H1 (cell line): Measurements from ENCODE around the gene TSPAN5. TPM values are rescaled to one million over a fixed set of nuclear protein-coding genes. Genes with fewer than 3 reads are reported as not detected.
A peak's percentile ranks its signal among the peaks of the same experiment; 100 is the strongest.

Experiments
- CTCF ChIA-PET: fragments of 300-600 bp; sonication (Branson Sonifier 250); formaldehyde crosslinking; loops from one replicate; lab custom pipeline; 2021; ENCODE audit not compliant: partially characterized antibody; lab: Charles Lee
- POLR2A ChIA-PET: fragments of 300-600 bp; sonication (Branson Sonifier 250); formaldehyde crosslinking; loops from one replicate; lab custom pipeline; 2021; ENCODE audit warnings: inconsistent platforms; ENCODE audit not compliant: partially characterized antibody; lab: Charles Lee
- DNase-seq, 2 experiments: peaks; one replicate each; pipeline versions ENCODE4 v3.0.0 to v3.0.0-alpha.2; 2010 to 2022; ENCODE audit warnings: low spot score in 2 of 2, low read depth in 1 of 2, mixed read lengths in 1 of 2
- FAIRE-seq: peaks from 2 replicates; lab custom pipeline; 2011; peaks lifted over from hg19 to GRCh38; lab: Jason Lieb, UNC
- H2AFZ ChIP-seq: 2 replicates; pipeline ENCODE4 v1.8.1; 2012; ENCODE audit warnings: low read length, inconsistent platforms
- H2AK5ac ChIP-seq: 2 replicates; pipeline ENCODE4 v1.6.1; 2013; ENCODE audit warnings: low read depth, low read length
- H2BK120ac ChIP-seq: replicated peaks from 2 replicates; pipeline ENCODE3; 2013; ENCODE audit warnings: low read depth, low read length, inconsistent platforms
- H2BK12ac ChIP-seq: 2 replicates; pipeline ENCODE4 v1.6.1; 2013; ENCODE audit warnings: low read depth, low read length
- H2BK15ac ChIP-seq: 2 replicates; pipeline ENCODE4 v1.6.1; 2013; ENCODE audit warnings: low read length
- H2BK20ac ChIP-seq: 2 replicates; pipeline ENCODE4 v1.6.1; 2013; ENCODE audit warnings: low read length
- H2BK5ac ChIP-seq: 2 replicates; pipeline ENCODE4 v1.6.1; 2013; ENCODE audit warnings: low read depth, low read length
- H3K14ac ChIP-seq: 2 replicates; pipeline ENCODE4 v1.6.1; 2013; ENCODE audit warnings: inconsistent platforms; ENCODE audit not compliant: insufficient read length
- H3K18ac ChIP-seq: 2 replicates; pipeline ENCODE4 v1.6.1; 2013; ENCODE audit warnings: low read length; ENCODE audit errors: extremely low read depth
- H3K23ac ChIP-seq: 2 replicates; pipeline ENCODE4 v1.6.1; 2013; ENCODE audit warnings: inconsistent platforms; ENCODE audit not compliant: insufficient read length
- H3K23me2 ChIP-seq: 2 replicates; pipeline ENCODE4 v1.6.1; 2013; ENCODE audit warnings: low read depth, low read length
- H3K27ac ChIP-seq: 2 replicates; pipeline ENCODE4 v1.6.1; 2011; ENCODE audit warnings: low read depth, low read length, inconsistent platforms
- H3K27me3 ChIP-seq, 4 experiments: replicated peaks in 1 of 4; 1 replicate in 1 of 4; 2 replicates in 3 of 4; pipeline versions ENCODE4 v1.6.1 to v1.8.1; 2011 to 2013; ENCODE audit warnings: low read length in 3 of 4, mild to moderate bottlenecking in 3 of 4, inconsistent platforms in 2 of 4, mixed read lengths in 2 of 4, moderate library complexity in 1 of 4; ENCODE audit not compliant: control insufficient read depth in 3 of 4, insufficient read depth in 3 of 4; ENCODE audit errors: extremely low read depth in 1 of 4
- H3K36me3 ChIP-seq, 4 experiments: 2 replicates each; pipeline versions ENCODE4 v1.6.1 to v1.8.1; 2011 to 2013; ENCODE audit warnings: mild to moderate bottlenecking in 4 of 4, low read length in 3 of 4, moderate library complexity in 2 of 4, control low read depth in 1 of 4, inconsistent platforms in 1 of 4; ENCODE audit not compliant: insufficient read depth in 4 of 4, control insufficient read depth in 2 of 4
- H3K4ac ChIP-seq: replicated peaks from 2 replicates; pipeline ENCODE3; 2013; ENCODE audit warnings: low read length, low read depth, mixed read lengths, inconsistent platforms; ENCODE audit not compliant: insufficient read length
- H3K4me1 ChIP-seq, 4 experiments: replicated peaks in 1 of 4; 1 replicate in 1 of 4; 2 replicates in 3 of 4; pipeline versions ENCODE4 v1.6.1 to v1.8.1; 2011 to 2013; ENCODE audit warnings: low read length in 3 of 4, inconsistent platforms in 2 of 4, mixed read lengths in 1 of 4; ENCODE audit not compliant: insufficient read depth in 4 of 4, control insufficient read depth in 3 of 4
- H3K4me2 ChIP-seq, 2 experiments: 2 replicates each; pipeline versions ENCODE4 v1.6.1 to v1.8.1; 2011 to 2013; ENCODE audit warnings: low read depth in 2 of 2, low read length in 2 of 2, control low read depth in 1 of 2, inconsistent platforms in 1 of 2, mild to moderate bottlenecking in 1 of 2; ENCODE audit not compliant: insufficient read depth in 1 of 2
- H3K4me3 ChIP-seq, 4 experiments: fragments of 200-600, 300-600 bp in 1 of 4; sonication (generic), shearing (Covaris generic), sonication (Bioruptor Twin) in 1 of 4; 2 replicates each; pipeline versions ENCODE4 v1.5.1 to v1.8.1; 2011 to 2016; ENCODE audit warnings: low read length in 4 of 4, low read depth in 3 of 4, control low read depth in 2 of 4, inconsistent platforms in 2 of 4, mild to moderate bottlenecking in 2 of 4, mixed read lengths in 1 of 4, moderate library complexity in 1 of 4; ENCODE audit not compliant: insufficient read depth in 2 of 4; ENCODE audit errors: extremely low read depth in 1 of 4
- H3K56ac ChIP-seq: replicated peaks from 2 replicates; pipeline ENCODE3; 2013; ENCODE audit warnings: low read depth, mild to moderate bottlenecking, mixed read lengths, low read length, inconsistent platforms; ENCODE audit not compliant: insufficient read length
- H3K79me1 ChIP-seq: 2 replicates; pipeline ENCODE4 v1.6.1; 2013; ENCODE audit warnings: low read depth, low read length, control low read depth
- H3K79me2 ChIP-seq, 2 experiments: 2 replicates each; pipeline versions ENCODE4 v1.6.1 to v1.8.1; 2012 to 2013; ENCODE audit warnings: low read length in 2 of 2, mild to moderate bottlenecking in 2 of 2, inconsistent platforms in 1 of 2; ENCODE audit not compliant: insufficient read depth in 2 of 2, control insufficient read depth in 1 of 2
- H3K9ac ChIP-seq, 4 experiments: replicated peaks in 1 of 4; 1 replicate in 1 of 4; 2 replicates in 3 of 4; pipeline versions ENCODE4 v1.6.1 to v1.8.1; 2011 to 2013; ENCODE audit warnings: low read depth in 3 of 4, low read length in 3 of 4, control low read depth in 2 of 4, mild to moderate bottlenecking in 2 of 4, moderate library complexity in 2 of 4, inconsistent platforms in 1 of 4; ENCODE audit errors: extremely low read depth in 1 of 4
- H3K9me3 ChIP-seq, 2 experiments: 2 replicates each; pipeline versions ENCODE4 v1.6.1 to v1.8.1; 2012 to 2013; ENCODE audit warnings: mild to moderate bottlenecking in 2 of 2, moderate library complexity in 2 of 2, control low read depth in 1 of 2, inconsistent platforms in 1 of 2, low read depth in 1 of 2, low read length in 1 of 2, mixed read lengths in 1 of 2; ENCODE audit not compliant: insufficient read depth in 2 of 2
- H4K20me1 ChIP-seq, 2 experiments: replicated peaks in 1 of 2; 2 replicates each; pipeline versions ENCODE3 to v1.8.1; 2011 to 2013; ENCODE audit warnings: inconsistent platforms in 2 of 2, low read length in 2 of 2, mild to moderate bottlenecking in 1 of 2; ENCODE audit not compliant: insufficient read depth in 2 of 2, control insufficient read depth in 1 of 2
- H4K5ac ChIP-seq: 2 replicates; pipeline ENCODE4 v1.6.1; 2013; ENCODE audit warnings: low read length, low read depth, mixed read lengths, inconsistent platforms; ENCODE audit not compliant: insufficient read length
- H4K8ac ChIP-seq: 2 replicates; pipeline ENCODE4 v1.8.0; 2013; ENCODE audit warnings: mild to moderate bottlenecking, moderate library complexity, low read length, inconsistent platforms; ENCODE audit not compliant: insufficient read depth; ENCODE audit errors: extremely low read depth
- H4K91ac ChIP-seq: replicated peaks from 2 replicates; pipeline ENCODE3; 2013; ENCODE audit warnings: low read length, mixed read lengths, inconsistent platforms; ENCODE audit not compliant: insufficient read length
- BCL11A ChIP-seq, 2 experiments: IDR thresholded peaks; one replicate each; pipeline ENCODE4 v1.6.1; 2011; ENCODE audit warnings: low read depth in 2 of 2, low read length in 2 of 2, mild to moderate bottlenecking in 2 of 2
- CEBPB ChIP-seq: IDR thresholded peaks from 2 replicates; pipeline ENCODE4 v1.6.1; 2012; ENCODE audit warnings: low read depth, low read length
- CHD2 ChIP-seq: IDR thresholded peaks from 2 replicates; pipeline ENCODE4 v1.6.1; 2012; ENCODE audit warnings: low read length, improper control_type of control experiment
- EZH2 ChIP-seq: fragments of 200-600 bp; sonication (generic); IDR thresholded peaks from 2 replicates; pipeline ENCODE4 v1.7.1; 2012; ENCODE audit warnings: low read depth, mild to moderate bottlenecking, moderate library complexity, low read length, inconsistent platforms; ENCODE audit not compliant: severe bottlenecking
- GABPA ChIP-seq: IDR thresholded peaks from 2 replicates; pipeline ENCODE4 v1.6.1; 2011; ENCODE audit warnings: mild to moderate bottlenecking, low read length, moderate library complexity, borderline replicate concordance; ENCODE audit not compliant: insufficient read depth
- POLR2AphosphoS5 ChIP-seq: IDR thresholded peaks from 2 replicates; pipeline ENCODE4 v1.6.1; 2011; ENCODE audit warnings: low read depth, low read length
- SIN3A ChIP-seq, 2 experiments: IDR thresholded peaks in 1 of 2; conservative IDR thresholded peaks in 1 of 2; 2 replicates each; pipeline ENCODE4 v1.6.1; 2011 to 2012; ENCODE audit warnings: low read length in 2 of 2, improper control_type of control experiment in 1 of 2, low read depth in 1 of 2, mild to moderate bottlenecking in 1 of 2
- SIRT6 ChIP-seq: IDR thresholded peaks from one replicate; pipeline ENCODE4 v1.7.1; 2012; ENCODE audit warnings: low read length, inconsistent platforms
- SIX5 ChIP-seq: IDR thresholded peaks from 2 replicates; pipeline ENCODE4 v1.6.1; 2011; ENCODE audit warnings: mild to moderate bottlenecking, low read depth, low read length
- TEAD4 ChIP-seq: IDR thresholded peaks from 2 replicates; pipeline ENCODE4 v1.6.1; 2012; ENCODE audit warnings: low read depth, low read length, inconsistent platforms, mixed read lengths
- ZNF274 ChIP-seq: IDR thresholded peaks from 2 replicates; pipeline ENCODE4 v1.7.0; 2012; ENCODE audit warnings: low read length, borderline replicate concordance; ENCODE audit errors: extremely low read depth
- WGBS, 2 experiments: shearing (Covaris generic) in 1 of 2; methylation state at CpG; one replicate each; pipeline versions ENCODE4 v1.1.6 to v1.1.7; 2013 to 2015; ENCODE audit warnings: low lambda C conversion rate in 2 of 2, mixed read lengths in 2 of 2, inconsistent platforms in 1 of 2, low coverage in 1 of 2, missing lambda C conversion rate in 1 of 2; ENCODE audit not compliant: insufficient replicate concordance in 2 of 2, insufficient coverage in 1 of 2, insufficient read length in 1 of 2; ENCODE audit errors: extremely low coverage in 1 of 2, missing lambda C conversion rate in 1 of 2; 5-methylcytosine and 5-hydroxymethylcytosine counted together
- polyA plus RNA-seq, 7 experiments: library from polyadenylated mRNA; depleted of rRNA in 3 of 7; stranded (reverse) in 5 of 7; unstranded in 2 of 7; fragments of >200 nt in 5 of 7; fragments of 200-250 nt in 2 of 7; gene quantifications; 1 replicate in 5 of 7; 2 replicates in 1 of 7; 4 replicates in 1 of 7; pipeline versions ENCODE4 v1.2.1 to v1.2.3, GENCODE V29; 2011 to 2013; ENCODE audit warnings: missing spikeins in 2 of 7, mixed read lengths in 2 of 7
- total RNA-seq: library from RNA; stranded (reverse); fragmentation: NEBNext Ultra II Directional; extraction: Animal tissue kit (Norgen Biotek cat#: 25700); gene quantifications from 2 replicates; pipeline ENCODE4 v1.2.1, GENCODE V29; 2021

Gene TSPAN5
- total and polyA plus RNA-seq, 2 of the 8 experiments (the other 6 are each of a cell fraction or from before 2014, with no cell fraction given): 17.6 to 21.2 TPM

DNA sequence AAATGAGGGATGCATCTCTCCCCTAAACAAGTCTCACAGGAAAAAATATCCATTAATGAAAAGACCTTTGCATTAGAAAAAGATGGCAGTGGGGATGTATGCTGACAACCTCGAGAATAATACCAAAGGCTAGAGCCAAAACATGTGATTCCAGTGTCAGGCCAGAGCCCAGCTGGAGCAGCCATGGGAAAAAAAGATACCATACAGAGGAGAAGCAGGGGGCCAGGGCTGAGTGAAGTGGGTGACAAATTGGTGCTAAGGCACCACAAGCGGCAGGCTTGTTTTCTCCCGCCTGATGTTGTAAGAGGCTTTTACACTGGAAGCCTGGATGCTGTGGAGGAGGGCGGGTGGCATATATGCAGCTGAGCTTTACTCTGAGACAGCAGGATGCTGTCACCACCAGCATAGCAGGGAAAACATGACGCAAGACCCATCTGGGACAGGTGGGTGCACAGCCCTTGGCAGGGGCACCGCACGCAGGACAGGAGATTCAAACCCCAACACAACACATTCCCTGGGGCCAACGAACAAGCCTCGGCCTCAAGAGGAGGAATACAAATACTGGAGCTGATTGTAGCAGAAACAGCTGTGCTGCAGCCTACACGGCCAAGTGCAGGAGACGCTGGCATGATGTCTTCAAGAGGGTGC lies 91.9 kb downstream of the TSPAN5 start:
- WGBS, 2 experiments: 79% methylated on average over 11 of the region's 11 CpGs; no CpG with 5 or more reads in 1 of the 2 experiments
- DNase-seq (no peak), FAIRE-seq (no peak)
- Histone ChIP-seq H3K23me2 (no peaks in the 10 kb centered on the region), H3K14ac (no peak overlapping the region), H2AFZ (no peak overlapping the region), H4K5ac (peak overlapping the region; percentile 38), H3K4me1 (peaks cover 6 to 17% (median 12%) of the 10 kb centered on the region in 4 experiments), H2AK5ac (peak overlapping the region; percentile 77; the same call in 1 of the 2 replicates), H4K8ac (no peak overlapping the region), H3K9me3 (no peaks in the 10 kb centered on the region), H3K23ac (no peak overlapping the region), H3K56ac (no peak overlapping the region), H2BK120ac (no peak overlapping the region), H4K91ac (no peak overlapping the region), H2BK12ac (peak overlapping the region; percentile 64; the same call in 1 of the 2 replicates), H3K4me2 (peak overlapping the region in 1 of 2 experiments; percentile 20; a peak in 2 of 4 replicates), H3K4ac (no peak overlapping the region), H2BK15ac (no peak overlapping the region), H3K79me2 (peaks cover 0 to 7% of the 10 kb centered on the region in 2 experiments; a peak in 1 of 4 replicates), H2BK20ac (no peak overlapping the region), H3K18ac (peak overlapping the region; percentile 20; the same call in 1 of the 2 replicates), H3K36me3 (no peaks in the 10 kb centered on the region; a peak in 1 of 8 replicates), H3K27ac (no peak overlapping the region), H3K4me3 (no peak overlapping the region), H3K79me1 (peaks cover 8% of the 10 kb centered on the region; the same call in 1 of the 2 replicates), H3K27me3 (no peaks in the 10 kb centered on the region), H3K9ac (no peak overlapping the region), H4K20me1 (peaks cover 0 to 2% of the 10 kb centered on the region in 2 experiments), H2BK5ac (no peak overlapping the region; the same call in 1 of the 2 replicates)
- POLR2A ChIA-PET: interaction anchor here (0.5 to 1.1 kb wide), 2 partner anchors 51 to 309 kb away, joined by 3 read pairs; no protein-coding TSS in a partner anchor
- CTCF ChIA-PET: interaction anchor here (0.6 to 1.3 kb wide), 6 partner anchors 19 to 436 kb away, joined by 3 read pairs; no protein-coding TSS in a partner anchor
- TF ChIP-seq SIX5: no peak
- TF ChIP-seq SIN3A (conservative IDR thresholded peaks at IDR 0.05 in 1 of 2, IDR thresholded peaks at IDR 0.05 in 1 of 2; ENCODE audit: low read depth in 1 of 2, low read length in 2 of 2): 0 out of 4 replicates have a peak, but pooled peaks of 1 of the 2 experiments have one; percentile 45
- TF ChIP-seq GABPA: no peak
- no peak for TF ChIP-seq ZNF274
- TF ChIP-seq CHD2: no peak
- TF ChIP-seq CEBPB: peak; percentile 47
- no peak for TF ChIP-seq POLR2AphosphoS5
- TF ChIP-seq TEAD4: no peak
- no peak for TF ChIP-seq SIRT6
- no peak for TF ChIP-seq EZH2
- TF ChIP-seq BCL11A (IDR thresholded peaks at IDR 0.05; ENCODE audit: low read depth in 2 of 2, low read length in 2 of 2): no peak
